ENCODE measurements around the gene GMDS.

The GMDS gene

DNA sequence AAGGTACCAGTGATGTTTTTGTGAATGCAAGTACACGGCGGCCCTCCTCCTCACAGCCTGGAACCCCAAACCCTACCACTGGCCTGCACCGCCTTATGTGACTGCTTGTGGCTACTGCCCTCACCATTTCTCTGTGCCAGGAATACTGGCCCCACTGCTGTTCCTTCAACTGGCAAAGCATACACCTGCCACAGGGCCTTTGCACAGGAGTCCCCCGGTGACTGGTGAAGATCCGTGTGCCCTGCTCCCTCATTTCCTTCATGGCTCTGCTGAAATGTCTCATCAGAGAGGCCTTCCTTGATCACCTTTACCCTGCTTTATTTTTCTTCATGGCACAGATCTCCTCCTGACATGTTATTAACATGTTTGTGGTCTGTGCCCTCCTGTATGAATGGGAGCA, 581.9 kb downstream of the GMDS start:
- DNase-seq: no peak

DNA sequence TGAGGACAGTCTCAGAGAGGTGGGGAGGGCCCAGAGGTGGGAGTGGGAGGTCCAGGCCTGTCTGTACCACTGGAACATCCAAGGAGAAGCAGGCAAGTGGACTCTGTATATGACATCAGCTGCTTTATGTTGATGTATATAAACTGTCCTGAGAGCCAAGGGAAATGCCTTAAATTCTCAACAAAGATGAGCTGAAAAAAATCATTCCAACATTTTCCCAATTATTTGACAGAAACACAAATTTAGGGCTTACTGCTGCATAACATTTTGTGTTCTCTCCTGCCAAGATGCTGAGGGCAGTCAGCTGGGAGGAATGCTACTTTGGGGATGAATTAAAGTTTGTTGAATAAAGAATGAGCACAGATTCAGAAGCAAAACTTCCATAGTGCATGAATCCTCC, 582.9 kb downstream of the GMDS start:
- DNase-seq: no peak

DNA sequence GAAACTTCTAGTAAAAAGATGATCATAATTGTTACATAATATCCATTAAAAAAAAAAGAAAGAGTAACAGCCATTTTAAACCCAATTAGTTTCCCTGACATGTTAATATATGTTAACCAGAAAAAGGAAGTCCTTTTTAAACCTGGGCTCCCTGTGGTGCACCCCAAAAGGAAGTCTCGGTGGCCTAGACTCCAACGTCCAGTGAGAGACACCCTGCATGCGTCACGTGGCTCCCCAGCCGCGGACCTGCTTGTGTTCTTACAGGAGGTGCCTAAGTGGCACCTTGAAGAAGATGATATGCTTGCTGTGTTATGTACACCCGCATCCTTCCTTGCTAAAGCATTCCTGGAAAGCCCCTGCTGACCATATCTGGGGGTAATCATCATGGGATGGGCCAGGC, 585.6 kb downstream of the GMDS start:
- DNase-seq: no peak

DNA sequence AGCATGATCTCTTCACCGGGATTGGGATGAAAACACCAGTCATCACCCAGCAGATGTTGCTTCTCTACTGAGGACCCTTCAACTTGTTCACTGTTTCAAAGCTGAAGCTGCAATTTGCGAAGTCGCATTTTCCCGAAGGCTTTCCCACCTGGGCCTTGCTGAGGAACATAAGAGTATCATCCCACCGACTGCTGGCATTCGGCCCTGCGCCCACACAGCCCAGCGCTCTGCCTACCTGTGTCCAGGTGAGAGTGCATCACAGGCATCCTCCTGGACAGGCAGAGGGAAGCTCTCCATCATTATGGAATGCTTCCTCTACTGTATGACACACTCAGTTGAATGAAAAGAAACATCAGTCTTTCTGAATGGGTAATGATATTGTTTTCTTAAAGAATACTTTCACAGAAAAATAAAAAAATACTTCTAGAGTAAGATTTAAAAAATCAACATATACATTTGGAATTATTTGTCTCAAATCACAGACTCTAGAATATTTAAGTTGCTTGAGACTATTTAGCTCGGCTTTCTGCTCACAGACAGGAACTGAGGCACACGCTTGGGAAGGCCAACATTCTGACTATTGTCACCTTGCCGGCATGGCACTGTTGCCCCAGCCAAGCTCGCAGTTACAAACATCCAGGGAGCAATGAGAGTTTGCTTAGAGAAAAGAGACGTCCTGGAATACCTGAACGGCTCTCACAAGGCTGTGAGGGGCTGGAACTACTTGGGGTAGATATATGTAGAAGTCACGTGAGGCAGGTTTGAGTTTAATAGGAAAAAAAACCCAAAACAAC, 587.0 kb downstream of the GMDS start:
- no peak for DNase-seq

DNA sequence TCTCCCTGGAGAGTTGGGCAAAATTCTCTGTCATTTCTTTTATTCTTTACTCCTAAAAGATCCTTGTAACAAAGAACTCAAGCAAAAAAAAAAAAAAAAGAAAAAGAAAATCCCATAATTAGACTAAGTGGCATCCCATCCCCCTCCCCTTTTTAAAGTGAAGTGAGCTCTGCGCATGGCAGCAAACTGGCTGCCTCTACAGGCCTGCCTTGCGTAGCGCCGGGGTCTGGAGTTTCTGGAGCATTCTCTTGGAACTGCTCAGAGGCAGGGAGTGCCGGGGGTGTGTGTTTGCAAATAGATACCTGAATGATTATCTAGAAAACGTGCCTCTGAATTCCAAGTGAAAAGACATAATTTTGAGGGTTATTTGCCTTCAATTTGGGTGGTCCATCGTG, 587.6 kb downstream of the GMDS start:
- DNase-seq: no peak

DNA sequence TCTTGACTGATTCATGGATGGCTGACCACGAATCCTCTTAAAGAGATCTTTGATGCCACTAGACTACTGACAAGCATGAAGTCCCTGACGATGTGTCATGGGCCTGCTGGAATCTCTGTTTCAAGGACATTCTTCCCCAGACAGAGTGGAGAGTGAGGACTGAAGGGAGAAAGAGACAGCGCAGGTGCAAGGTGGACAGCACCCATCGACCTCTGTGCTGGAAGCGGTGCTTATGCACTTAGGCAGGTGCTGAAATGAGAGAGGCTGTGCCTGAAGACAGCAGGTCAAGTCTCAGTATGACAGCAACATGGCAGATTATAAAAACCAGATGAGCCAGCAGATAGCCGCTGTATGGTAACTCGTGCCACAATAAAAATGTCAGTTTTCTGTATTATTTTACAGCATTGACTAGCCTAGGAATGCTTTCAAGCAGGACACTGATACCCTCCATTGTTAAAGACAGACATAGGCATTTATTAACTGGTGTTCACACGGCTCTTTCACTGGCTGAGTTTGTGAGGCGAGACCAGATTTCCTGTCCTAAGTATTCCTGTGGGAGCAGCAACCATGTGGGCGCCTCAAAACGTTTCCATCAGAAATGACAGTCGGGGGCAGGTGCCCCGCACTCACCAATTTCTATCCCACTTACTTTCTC, 588.2 kb downstream of the GMDS start:
- DNase-seq: no peak

DNA sequence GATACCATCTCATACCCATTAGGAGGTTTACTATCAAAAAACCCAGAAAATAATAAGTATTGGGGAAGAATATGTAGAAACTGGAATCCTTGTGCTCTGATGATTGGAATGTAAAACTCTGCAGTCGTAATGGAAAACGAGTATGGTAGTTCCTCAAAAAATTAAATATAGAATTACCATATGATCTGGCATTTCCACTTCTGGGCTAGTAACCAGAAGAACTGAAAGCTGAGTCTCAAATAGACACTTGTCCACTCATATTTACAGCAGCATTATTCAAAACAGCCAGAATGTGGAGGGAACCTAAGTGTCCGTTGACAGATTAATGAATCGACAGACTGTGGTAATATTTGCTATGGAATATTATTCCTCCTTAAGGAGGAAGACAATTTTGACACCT, 591.4 kb downstream of the GMDS start:
- no peak for DNase-seq

DNA sequence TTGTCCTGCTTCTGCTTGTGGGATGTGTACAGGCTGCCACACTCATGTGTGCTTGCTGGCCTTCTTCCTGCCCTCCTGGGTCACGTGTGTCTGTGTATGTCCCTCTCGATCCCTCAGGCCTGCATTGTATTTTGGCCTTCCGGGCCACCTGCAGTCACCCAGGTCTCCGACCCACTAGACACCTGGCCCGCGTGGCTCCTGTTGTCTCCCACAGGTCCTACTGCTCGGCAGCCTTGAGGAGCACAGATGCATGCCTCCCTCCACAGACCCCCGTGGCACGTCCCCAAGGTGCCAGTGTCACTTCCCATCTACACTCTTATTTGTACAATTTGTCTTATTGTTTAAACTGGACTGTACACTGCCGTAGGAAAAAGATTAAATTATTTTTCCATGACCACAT, 592.6 kb downstream of the GMDS start:
- no peak for DNase-seq

DNA sequence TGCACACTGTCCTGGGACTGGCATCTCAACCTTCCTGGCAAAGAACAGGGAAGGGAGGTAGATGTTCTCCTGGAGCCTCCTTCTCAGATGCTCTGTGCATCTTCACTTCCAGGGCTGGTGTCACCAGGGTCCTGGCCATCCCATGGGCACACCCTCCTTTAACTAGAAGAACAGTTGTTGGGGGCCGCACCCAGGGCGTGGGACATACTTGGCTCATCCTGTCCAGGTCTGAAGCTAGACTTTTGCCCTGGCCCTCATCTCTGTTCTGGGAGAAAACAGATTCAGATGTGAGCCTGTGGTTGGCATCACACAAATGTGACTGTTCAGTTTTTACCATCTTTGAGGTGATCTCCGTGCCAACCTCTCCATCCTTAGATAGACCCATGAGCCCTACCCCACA, 594.0 kb downstream of the GMDS start:
- DNase-seq: no peak

DNA sequence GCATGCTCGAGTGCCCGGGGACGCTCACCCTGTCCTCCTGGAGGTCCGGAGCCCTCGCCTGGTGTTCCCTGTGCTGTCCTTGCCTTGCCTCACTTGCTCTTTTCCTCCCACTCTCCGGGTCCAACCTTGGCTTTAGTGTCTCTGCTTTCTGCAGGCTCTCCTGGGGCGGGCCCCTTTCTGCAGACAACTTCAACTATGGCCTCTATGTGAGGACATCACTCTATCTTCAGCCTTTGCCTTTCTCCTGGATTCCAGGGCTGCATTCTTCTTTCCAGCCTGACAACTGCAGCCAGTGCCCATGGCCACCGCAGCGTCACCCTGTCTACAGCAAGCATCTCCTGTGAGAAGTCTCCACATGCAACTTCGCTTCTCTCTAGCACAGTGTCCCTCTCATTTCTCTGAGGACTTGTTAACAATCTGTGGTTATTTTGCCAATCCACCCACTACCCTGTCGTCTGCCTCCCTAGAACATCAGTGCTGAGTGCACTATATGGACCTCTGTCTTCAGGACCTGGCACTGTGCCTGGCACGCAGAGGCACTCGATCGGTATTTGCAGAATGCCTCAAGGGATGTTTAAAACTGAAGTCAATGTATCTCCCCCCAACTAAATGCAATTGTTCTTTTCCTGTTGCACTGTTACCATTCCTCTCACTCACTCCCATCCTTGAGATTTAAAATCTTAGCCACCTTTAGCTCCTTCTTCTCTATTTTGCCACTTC, 599.8 kb downstream of the GMDS start:
- DNase-seq: no peak

DNA sequence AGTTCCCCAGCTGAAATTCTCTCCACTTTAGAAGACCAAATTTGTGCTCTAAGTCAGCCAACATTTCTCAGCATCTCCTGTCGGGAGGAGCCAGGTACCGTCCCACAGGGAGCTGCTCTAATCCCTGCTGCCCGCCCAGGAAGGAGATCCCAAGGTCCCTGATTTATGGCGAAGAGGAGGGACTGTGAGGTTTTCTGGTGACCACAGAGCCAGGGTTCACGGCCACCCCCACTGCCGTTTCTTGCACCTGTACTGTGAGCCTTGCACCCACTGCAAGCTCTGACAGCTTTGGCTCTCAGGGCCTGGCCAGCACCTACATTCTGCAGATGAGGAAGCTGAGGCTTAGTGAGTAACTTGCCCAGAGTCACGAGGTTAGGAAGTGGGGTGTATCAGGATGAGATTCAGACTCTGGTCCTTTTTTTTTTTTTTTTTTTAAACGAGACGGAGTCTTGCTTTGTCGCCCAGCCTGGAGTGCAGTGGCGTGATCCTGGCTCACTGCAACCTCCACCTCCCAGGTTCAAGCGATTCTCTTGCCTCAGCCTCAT, 600.8 kb downstream of the GMDS start:
- DNase-seq: no peak

DNA sequence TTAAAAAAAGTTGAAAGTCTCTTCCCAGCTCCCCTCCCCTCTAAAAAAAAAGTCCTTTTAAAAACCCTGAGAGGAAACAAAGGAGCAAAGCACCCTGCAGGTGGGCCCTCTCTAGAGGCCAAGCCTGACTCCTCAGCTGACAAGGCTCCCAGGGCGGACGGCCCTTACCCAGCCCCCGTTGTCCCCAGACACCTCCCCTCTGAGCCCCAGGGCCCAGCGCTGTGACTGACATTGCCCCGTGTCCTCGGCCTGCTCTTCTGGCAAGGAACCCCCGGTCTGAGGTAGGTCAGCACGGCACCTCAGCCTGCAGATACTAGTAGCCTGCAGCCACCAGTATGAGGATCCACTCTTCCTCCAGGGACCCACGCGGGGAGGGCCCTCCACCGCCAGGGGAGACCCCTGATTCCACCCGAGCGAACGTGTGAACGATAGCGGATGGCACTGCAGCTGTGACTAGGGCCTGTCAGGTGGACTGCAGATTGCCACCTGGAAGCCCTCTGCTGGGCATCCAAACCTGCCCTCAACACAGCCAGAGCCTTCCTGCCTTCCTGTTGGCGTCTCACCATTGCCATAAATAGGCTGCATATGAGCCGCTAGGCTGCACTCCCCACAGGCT, 601.5 kb downstream of the GMDS start:
- no peak for DNase-seq

DNA sequence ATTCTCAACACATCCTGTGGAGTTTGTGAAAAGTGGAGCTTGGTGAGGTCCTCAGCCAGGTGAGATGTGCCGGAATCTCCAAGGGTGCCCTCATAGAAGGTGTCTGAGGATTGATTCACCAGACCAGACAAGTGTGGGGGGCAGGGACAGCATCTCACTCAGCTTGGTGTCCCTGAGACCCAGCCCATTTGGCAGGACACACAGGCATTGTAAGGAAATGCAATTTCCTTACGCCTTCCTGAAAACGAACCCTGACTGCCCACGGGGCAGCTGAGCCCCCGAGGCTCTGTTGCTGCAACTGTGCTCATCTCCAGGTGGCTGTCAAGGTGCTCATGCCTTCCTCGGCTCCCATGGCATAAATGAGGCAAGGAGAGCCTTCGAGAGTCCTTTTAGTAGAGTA, 602.3 kb downstream of the GMDS start:
- no peak for DNase-seq

DNA sequence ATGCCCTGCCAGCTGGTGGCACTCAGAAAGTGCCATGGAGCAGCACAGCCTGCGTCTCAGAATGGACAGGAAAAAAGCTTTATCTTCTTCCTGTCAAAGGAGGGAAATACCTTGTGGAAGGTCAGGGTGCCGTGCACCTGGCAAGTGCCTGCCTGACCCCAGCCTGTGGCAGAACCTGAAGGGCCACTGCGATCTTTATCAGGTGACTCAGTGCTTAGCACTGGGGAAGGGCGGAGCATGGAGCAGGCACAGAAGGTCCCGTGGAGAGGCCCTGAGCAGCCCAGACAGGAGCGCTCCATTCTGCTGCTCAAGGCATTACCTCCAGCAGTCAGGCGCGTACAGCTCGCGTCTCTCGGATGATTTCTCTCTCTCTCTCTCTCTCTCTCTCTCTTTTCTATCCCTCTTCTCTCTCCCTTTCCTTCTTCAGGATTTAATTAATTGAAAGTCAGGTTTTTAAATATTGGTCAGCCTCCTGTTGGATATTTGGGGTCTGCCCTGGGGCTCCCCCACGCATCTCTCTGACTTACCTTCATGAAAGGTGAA, 604.0 kb downstream of the GMDS start:
- no peak for DNase-seq

DNA sequence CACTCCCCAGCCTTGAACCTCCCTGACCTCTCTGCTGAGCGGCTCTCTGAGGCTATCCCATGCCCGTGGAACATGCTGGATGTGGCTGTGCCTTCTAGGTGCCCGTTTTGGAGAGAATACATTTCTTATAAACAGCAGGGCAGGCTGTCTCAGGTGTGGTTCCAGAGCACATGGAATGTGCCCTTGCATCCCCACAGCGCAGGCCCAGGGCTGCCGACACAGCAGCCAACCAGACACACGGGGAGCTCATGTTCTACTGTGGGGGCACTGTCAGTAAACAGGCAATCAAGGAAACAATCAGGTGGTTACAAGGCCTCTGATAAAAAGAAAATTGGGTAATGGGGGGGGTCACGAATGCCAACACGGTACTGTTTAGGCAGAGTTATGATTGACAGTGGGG, 604.9 kb downstream of the GMDS start:
- DNase-seq: no peak

DNA sequence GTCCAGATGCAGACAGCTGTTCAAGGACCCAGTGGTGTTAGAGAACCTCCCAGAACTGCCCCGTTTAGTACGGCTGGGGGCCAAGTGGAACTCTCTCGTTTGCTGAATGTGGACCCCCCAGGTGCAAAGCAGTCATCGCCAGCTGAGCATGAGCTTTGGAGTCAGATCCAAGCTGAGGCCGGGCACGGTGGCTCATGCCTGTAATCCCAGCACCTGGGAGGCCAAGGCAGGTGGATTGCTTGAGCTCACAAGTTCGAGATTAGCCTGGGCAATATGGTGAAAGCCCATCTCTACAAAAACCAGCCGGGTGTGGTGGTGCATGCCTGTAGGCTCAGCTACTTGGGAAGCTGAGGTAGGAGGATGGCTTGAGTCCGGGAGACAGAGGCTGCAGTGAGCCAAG, 606.0 kb downstream of the GMDS start:
- no peak for DNase-seq

DNA sequence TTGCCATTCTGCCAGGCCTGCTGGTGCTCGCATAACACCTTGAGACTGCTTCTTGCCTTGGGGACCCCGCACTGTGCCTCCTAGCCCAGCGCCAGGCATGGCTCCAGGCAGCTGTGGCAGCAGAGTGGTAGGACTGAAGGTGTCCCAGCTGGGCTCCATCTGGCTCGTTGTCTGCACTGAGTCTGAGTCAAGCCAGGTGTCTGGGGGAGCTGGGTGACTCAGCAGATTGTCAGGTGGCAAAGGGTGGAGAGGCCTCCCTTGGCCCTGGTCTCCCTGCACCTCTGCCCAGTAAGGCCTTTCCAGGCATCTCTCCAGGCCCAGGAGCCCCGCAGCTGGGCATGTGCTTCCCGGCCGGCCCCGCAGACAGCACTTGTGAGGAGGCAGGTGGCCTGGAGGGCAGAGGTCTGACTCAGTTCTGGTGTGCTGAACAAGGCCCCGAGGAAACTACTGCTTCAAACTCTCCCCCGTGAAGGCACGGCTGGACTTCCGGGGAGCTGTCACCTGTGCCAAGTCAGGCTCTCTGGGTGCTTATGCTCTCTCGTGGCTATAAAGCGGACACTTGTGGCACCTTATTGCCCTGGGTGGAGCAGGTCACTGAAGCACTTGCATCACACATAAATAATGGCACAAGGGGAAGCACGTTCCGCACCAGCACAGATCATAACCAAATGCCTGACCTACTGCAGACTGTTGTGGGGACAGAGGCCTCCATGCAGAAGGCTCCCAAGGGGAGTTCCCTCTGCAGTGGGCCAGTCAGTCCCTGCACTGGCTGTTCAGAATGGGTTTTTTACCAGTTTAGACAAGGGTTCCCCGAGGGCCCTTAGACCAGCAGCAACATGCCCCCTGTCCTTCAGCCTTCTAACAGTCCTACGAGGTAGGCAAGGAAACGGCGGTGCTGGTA, 608.2 kb downstream of the GMDS start:
- DNase-seq: peak; percentile 19

DNA sequence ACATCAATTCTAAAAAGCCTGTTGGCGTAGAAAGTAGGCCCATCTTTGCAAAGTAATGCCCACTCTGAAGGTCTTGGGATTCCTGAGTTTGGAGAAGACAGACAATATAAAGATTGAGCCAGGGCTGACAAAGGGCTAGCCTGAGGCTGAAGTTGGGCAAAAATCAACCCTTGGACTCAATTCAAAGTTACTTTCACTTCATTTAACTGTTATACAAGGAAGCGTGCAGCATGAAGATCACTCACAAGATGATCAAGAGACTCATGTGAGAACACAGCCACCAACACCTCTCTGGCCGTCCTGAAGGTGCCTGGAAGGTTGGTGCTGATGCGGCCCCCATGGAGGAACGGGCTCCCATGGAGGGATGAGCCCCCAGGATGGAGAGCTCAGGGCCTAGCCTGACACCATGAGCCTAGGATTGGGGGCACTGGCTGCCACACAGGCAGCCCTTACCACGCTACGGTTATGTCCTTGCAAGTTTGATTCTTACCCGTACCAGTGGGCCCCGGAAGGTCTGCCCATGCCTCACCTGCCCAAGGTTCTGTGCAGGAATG, 609.1 kb downstream of the GMDS start:
- no peak for DNase-seq

DNA sequence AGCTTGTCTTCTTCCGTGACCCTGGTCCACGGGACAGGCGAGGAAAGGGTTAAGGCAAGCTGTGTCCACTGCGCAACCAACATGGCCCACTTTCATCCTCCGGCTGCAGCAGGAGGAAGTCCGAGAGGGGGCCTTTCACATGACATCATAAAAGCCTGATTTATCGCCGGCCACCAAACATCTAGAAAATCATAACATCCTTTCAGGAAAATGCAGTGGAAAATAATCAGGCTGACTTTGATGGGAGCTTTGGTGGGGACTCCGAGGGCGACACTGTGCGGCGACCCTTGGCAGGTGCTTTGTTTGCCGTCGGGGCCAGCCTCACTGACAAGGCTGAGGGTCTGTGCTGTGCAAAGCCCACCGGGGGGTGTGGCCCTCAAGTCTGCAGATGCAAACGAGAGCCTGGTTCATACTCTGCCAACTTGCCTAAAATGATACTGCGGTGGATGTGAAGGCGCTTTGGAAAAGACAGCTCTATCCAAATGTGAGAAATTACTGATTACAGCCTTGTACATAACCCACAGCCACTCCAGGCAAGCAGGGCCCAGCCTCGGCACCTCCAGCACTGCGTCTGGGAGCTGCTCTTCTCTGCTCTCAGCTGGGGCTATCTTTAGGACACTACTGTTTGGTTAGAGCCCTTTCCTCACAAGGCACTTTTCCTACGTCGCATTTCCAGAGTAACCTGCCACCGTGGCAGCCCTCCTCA, 609.9 kb downstream of the GMDS start:
- DNase-seq: no peak

DNA sequence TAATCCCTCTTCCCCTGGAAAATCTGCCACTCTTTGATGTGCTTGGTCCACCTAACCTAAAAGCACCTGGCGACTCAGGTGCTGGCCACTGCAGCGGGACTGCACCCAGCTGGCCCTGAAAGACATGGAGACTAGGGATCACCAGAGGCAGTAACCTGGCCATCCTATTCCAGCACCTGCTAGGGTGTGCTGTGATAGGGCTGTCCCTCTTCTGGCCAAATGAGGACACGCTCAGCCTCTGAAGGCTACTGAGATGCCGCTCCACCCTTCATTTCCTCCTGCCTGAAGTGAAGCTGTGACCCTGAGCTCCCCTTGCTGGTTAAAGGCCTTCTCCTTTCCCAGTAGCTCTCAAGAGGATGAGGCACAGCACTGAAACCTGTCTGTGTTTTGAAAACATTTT, 611.3 kb downstream of the GMDS start:
- no peak for DNase-seq
